PC-3 (cell line): ENCODE measurements around the gene TAPT1. TPM values are rescaled to one million over a fixed set of nuclear protein-coding genes. Genes with fewer than 3 reads are reported as not detected.

Experiments
- ATAC-seq: fragments of 200-7000 bp; cut with Tn5 transposase; 2 replicates; pipeline ENCODE4 v1.9.1; 2020; ENCODE audit warnings: mild to moderate bottlenecking, moderate library complexity
- BruUV-seq: library from RNA; stranded (reverse); fragments of 400-500 nt; replicated peaks from 2 replicates; lab custom pipeline; 2021; lab: Mats Ljungman, UMichigan
- CTCF ChIA-PET: fragments of 300-600 bp; sonication (Branson Sonifier 250); formaldehyde crosslinking; loops from one replicate; lab custom pipeline; 2022; ENCODE audit warnings: antibody characterized with exemption; lab: Charles Lee
- POLR2A ChIA-PET: fragments of 300-600 bp; sonication (Branson Sonifier 250); formaldehyde crosslinking; loops from one replicate; lab custom pipeline; 2022; ENCODE audit warnings: antibody characterized with exemption; ENCODE audit not compliant: unreplicated experiment; lab: Charles Lee
- DNase-seq: peaks from one replicate; pipeline ENCODE4 v3.0.0-alpha.2; 2015
- H2AFZ ChIP-seq: fragments of 300-600 bp; sonication (generic); 2 replicates; pipeline ENCODE4 v1.6.0; 2016; ENCODE audit warnings: antibody characterized with exemption, low read length
- H3F3A ChIP-seq: fragments of 300-600 bp; sonication (generic); one replicate; pipeline ENCODE4 v1.6.0; 2017; ENCODE audit warnings: antibody characterized with exemption, low read length, control low read depth, mild to moderate bottlenecking; ENCODE audit not compliant: unreplicated experiment
- H3K27ac ChIP-seq: fragments of 300-600 bp; sonication (generic); 2 replicates; pipeline ENCODE4 v1.5.1; 2016; ENCODE audit warnings: mild to moderate bottlenecking, low read length
- H3K27me3 ChIP-seq: fragments of 300-600 bp; sonication (generic); 2 replicates; pipeline ENCODE4 v1.6.1; 2016; ENCODE audit warnings: low read length, mixed read lengths
- H3K36me3 ChIP-seq: fragments of 300-600 bp; sonication (generic); 2 replicates; pipeline ENCODE4 v1.6.1; 2016; ENCODE audit warnings: low read depth, mixed run types, low read length, mixed read lengths
- H3K4me1 ChIP-seq: fragments of 300-600 bp; sonication (generic); 2 replicates; pipeline ENCODE4 v1.5.1; 2016; ENCODE audit warnings: low read length; ENCODE audit not compliant: insufficient read depth
- H3K4me2 ChIP-seq: fragments of 300-600 bp; sonication (generic); 2 replicates; pipeline ENCODE4 v1.6.0; 2016; ENCODE audit warnings: low read length
- H3K4me3 ChIP-seq: fragments of 300-600 bp; sonication (generic); 2 replicates; pipeline ENCODE4 v1.5.1; 2016; ENCODE audit warnings: mild to moderate bottlenecking, low read length, mixed read lengths
- H3K79me2 ChIP-seq: fragments of 300-600 bp; sonication (generic); 2 replicates; pipeline ENCODE4 v1.6.1; 2017; ENCODE audit warnings: low read length, mixed read lengths
- H3K9ac ChIP-seq: fragments of 300-600 bp; sonication (generic); 2 replicates; pipeline ENCODE4 v1.6.0; 2016; ENCODE audit warnings: mild to moderate bottlenecking, low read length
- H3K9me2 ChIP-seq: fragments of 300-600 bp; sonication (generic); replicated peaks from 2 replicates; pipeline ENCODE4 v1.6.1; 2016; ENCODE audit warnings: mixed run types, low read length, mixed read lengths
- H3K9me3 ChIP-seq: fragments of 300-600 bp; sonication (generic); 2 replicates; pipeline ENCODE4 v1.6.1; 2016; ENCODE audit warnings: low read length, mixed read lengths
- H4K20me1 ChIP-seq: fragments of 300-600 bp; sonication (generic); 2 replicates; pipeline ENCODE4 v1.6.1; 2016; ENCODE audit warnings: low read length, mixed read lengths
- EZH2 ChIP-seq: fragments of 300-600 bp; sonication (generic); IDR thresholded peaks from one replicate; pipeline ENCODE4 v1.6.1; 2017; ENCODE audit warnings: antibody characterized with exemption, mild to moderate bottlenecking, low read length; ENCODE audit not compliant: unreplicated experiment
- EZH2phosphoT487 ChIP-seq: fragments of 300-600 bp; sonication (generic); IDR thresholded peaks from 2 replicates; pipeline ENCODE4 v1.6.1; 2018; ENCODE audit warnings: mild to moderate bottlenecking, antibody characterized with exemption, low read length, borderline replicate concordance
- intact Hi-C: fragments of 100-400 bp; cut with micrococcal nuclease; formaldehyde crosslinking; loops from 2 replicates; pipeline ENCODE4 v1.9.0; 2023
- total RNA-seq: library from RNA; depleted of rRNA; stranded (reverse); fragments of >200 nt; gene quantifications from 2 replicates; pipeline ENCODE4 v1.2.3, GENCODE V29; 2014
- TF ChIP-seq, protein P1 (sequence below): fragments of 300-600 bp; sonication (generic); conservative IDR thresholded peaks from 2 replicates; pipeline ENCODE4 v1.5.1; 2017; ENCODE audit warnings: antibody characterized with exemption, low read depth, mild to moderate bottlenecking, low read length

Gene TAPT1
- total RNA-seq, 1 experiment from 2014 or later = 8.7 TPM

DNA sequence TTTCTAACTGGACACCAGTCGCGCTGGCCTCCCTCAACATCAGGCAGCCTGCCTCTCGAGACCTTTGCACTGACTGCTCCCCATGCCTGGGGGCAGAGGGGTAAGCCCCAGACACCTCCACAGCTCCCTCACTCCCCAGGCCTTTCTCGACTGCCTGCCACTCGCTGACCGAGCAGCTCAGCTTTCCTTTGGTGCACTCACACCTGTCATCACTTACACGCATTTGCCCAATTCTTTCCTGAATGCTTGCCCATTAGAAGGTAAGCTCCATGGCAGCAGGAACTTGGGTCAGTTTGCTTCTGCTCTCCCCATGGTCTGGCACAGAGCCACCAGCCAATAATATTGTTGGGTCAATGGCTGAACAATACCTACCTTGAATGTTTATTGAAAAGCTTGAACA, 110.3 kb downstream of the TAPT1 start:
- H3K9me3 ChIP-seq = no peaks in the 10 kb centered on the region
- ATAC-seq = no peak

DNA sequence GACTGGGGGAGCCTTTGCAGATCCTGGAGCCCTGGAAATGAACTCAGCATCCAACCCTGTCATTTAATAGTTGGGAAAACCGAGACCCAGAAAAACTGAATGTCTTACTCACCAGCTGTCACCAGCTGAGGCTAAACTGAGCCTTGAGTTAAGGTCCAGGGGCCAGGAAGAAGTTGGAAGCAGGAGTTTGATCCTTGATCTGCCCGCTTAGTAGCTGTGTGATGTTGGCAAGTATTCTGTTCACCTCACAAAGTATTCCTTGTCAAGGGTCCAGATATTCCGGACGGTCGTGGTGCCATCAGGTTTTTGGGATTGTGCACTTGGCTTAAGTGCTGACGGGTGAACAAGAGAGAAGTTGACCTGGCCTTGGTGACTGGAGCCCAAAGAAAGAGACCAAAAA, 111.7 kb downstream of the TAPT1 start:
- Histone ChIP-seq H3K36me3 (no peaks in the 10 kb centered on the region), H2AFZ (no peak overlapping the region), H3F3A (no peaks in the 10 kb centered on the region), H4K20me1 (no peaks in the 10 kb centered on the region), H3K9me2 (no peaks in the 10 kb centered on the region), H3K79me2 (no peaks in the 10 kb centered on the region), H3K9me3 (no peaks in the 10 kb centered on the region), H3K27ac (no peak overlapping the region), H3K4me1 (no peaks in the 10 kb centered on the region), H3K27me3 (no peaks in the 10 kb centered on the region), H3K4me3 (no peak overlapping the region), H3K9ac (no peak overlapping the region), H3K4me2 (no peak overlapping the region)
- no peak for DNase-seq
- no peak for TF ChIP-seq EZH2
- TF ChIP-seq EZH2phosphoT487 = no peak
- ChIA-PET POLR2A (no interaction called here), CTCF (no interaction called here)
- BruUV-seq = no TSS peak
- no peak for ATAC-seq
- intact Hi-C loops = no loop called here

More for the DNA sequence above, 110.3 kb downstream of the TAPT1 start:
- Histone ChIP-seq H3K79me2 (no peaks in the 10 kb centered on the region), H3K27ac (no peak overlapping the region), H3K4me3 (no peak overlapping the region), H3K4me1 (no peaks in the 10 kb centered on the region), H3K27me3 (no peaks in the 10 kb centered on the region), H3K9ac (no peak overlapping the region), H2AFZ (no peak overlapping the region), H3F3A (no peaks in the 10 kb centered on the region), H3K36me3 (no peaks in the 10 kb centered on the region), H4K20me1 (no peaks in the 10 kb centered on the region), H3K4me2 (no peak overlapping the region), H3K9me2 (no peaks in the 10 kb centered on the region)
- CTCF ChIA-PET = no interaction called here
- no peak for DNase-seq
- no TSS peak for BruUV-seq
- intact Hi-C loops = no loop called here
- POLR2A ChIA-PET = no interaction called here
- no peak for TF ChIP-seq EZH2
- no peak for TF ChIP-seq EZH2phosphoT487
- TF ChIP-seq, protein P1, sequence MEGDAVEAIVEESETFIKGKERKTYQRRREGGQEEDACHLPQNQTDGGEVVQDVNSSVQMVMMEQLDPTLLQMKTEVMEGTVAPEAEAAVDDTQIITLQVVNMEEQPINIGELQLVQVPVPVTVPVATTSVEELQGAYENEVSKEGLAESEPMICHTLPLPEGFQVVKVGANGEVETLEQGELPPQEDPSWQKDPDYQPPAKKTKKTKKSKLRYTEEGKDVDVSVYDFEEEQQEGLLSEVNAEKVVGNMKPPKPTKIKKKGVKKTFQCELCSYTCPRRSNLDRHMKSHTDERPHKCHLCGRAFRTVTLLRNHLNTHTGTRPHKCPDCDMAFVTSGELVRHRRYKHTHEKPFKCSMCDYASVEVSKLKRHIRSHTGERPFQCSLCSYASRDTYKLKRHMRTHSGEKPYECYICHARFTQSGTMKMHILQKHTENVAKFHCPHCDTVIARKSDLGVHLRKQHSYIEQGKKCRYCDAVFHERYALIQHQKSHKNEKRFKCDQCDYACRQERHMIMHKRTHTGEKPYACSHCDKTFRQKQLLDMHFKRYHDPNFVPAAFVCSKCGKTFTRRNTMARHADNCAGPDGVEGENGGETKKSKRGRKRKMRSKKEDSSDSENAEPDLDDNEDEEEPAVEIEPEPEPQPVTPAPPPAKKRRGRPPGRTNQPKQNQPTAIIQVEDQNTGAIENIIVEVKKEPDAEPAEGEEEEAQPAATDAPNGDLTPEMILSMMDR = no peak

DNA sequence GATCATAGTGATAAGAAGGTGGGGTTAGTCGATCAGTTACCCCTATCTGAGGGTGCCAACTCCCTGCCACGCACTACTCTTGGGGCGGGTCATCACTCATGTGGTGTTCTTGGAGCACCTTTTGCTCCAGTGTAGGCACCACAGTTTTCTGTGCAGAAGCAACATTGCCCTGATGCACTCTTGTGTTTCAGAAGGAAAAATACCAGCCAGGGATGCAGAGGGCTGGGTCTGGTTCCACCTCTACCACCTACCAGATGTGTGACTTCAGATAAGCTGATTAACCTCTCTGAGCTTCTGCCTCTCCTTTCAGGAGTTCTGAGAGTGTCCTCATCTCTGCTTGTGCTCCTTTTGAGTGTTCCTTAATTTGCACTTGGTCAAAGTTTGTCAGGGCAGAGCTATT, 112.5 kb downstream of the TAPT1 start:
- H3K9ac ChIP-seq = no peak overlapping the region
- no peak overlapping the region for H3K4me2 ChIP-seq
- H3K9me3 ChIP-seq = no peaks in the 10 kb centered on the region
- ATAC-seq (no peak), DNase-seq (no peak)
- H3K4me1 ChIP-seq = no peaks in the 10 kb centered on the region
- TF ChIP-seq EZH2phosphoT487 (no peak), EZH2 (no peak)
- TF ChIP-seq, protein P1 = no peak
- intact Hi-C loops = no loop called here
- no peaks in the 10 kb centered on the region for H3K9me2 ChIP-seq
- no peak overlapping the region for H3K27ac ChIP-seq
- H3F3A ChIP-seq = no peaks in the 10 kb centered on the region
- CTCF ChIA-PET = no interaction called here
- POLR2A ChIA-PET = no interaction called here
- no peaks in the 10 kb centered on the region for H3K79me2 ChIP-seq
- no peak overlapping the region for H2AFZ ChIP-seq
- BruUV-seq = no TSS peak
- no peaks in the 10 kb centered on the region for H3K36me3 ChIP-seq
- no peaks in the 10 kb centered on the region for H3K27me3 ChIP-seq
- no peaks in the 10 kb centered on the region for H4K20me1 ChIP-seq
- no peak overlapping the region for H3K4me3 ChIP-seq
